HG02763 (cell line): Measurements from ENCODE around the gene ADAD2.
A peak's percentile ranks its signal among the peaks of the same experiment; 100 is the strongest.

Source experiments
- ATAC-seq: cut with Tn5 transposase; IDR thresholded peaks from one replicate; pipeline ENCODE4 v1.9.1; 2021; ENCODE audit warnings: mild to moderate bottlenecking, moderate library complexity; ENCODE audit not compliant: unreplicated experiment

Gene ADAD2

GRCh38 chr16:84190731-84191388 lies at the start of gene ADAD2:
Gene ADAD2, plus strand, starts transcription at chr16:84191157. Its CDS starts 74 bp downstream, at chr16:84191231.
- ATAC-seq: no peak

- ATAC-seq: no peak
These were observed 47.9 kb upstream of the ADAD2 start for GRCh38 chr16:84143081-84143480.

DNA sequence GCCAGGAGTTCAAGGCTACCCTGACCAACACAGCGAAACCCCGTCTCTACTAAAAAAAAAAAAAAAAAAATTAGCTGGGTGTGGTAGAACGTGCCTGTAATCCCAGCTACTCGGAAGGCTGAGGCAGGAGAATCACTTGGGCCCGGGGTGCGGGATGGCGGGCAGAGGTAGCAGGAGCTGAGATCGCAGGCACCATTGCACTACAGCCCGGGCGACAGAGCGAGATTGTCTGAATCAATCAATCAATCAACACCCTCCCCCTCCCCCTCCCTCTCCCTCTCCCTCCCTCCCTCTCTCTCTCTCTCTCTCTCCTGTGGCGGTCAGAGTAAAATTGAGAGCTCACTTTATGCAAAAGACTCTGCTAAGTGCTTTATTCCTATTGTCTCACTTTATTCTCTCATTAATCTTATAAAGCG lies 47.2 kb upstream of the ADAD2 start:
- no peak for ATAC-seq

DNA sequence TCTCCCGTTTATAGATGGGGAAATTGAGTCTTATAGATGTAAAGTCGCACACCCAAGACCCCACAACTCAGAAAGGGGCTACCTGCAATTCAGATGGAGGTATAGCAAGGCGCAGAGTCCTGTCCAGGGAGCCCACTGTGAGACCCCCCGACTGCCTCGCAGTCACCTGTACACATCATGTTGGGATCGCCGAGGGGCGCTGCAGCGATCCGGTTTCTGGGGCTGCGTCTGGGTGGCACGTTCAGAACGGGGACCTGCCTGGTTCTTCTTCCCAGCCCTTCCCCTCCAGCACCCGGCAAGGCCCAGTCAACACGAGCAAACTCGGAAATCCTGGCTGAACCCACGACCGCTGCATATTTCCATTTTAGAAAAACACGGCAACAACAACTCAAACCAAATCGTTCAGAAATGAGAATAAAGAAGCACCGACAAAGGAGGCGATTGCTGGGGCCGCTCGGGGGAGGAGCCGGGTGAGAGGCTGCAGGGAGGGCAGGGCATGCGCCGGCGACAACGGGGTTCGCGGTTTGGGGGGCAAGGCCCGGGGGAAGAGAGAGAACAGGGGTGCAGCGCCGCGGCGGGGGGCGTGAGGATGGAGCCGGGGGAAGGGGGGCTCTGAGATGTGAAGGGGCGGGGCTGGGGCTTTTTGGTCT lies 46.6 kb upstream of the ADAD2 start:
- ATAC-seq: no peak

DNA sequence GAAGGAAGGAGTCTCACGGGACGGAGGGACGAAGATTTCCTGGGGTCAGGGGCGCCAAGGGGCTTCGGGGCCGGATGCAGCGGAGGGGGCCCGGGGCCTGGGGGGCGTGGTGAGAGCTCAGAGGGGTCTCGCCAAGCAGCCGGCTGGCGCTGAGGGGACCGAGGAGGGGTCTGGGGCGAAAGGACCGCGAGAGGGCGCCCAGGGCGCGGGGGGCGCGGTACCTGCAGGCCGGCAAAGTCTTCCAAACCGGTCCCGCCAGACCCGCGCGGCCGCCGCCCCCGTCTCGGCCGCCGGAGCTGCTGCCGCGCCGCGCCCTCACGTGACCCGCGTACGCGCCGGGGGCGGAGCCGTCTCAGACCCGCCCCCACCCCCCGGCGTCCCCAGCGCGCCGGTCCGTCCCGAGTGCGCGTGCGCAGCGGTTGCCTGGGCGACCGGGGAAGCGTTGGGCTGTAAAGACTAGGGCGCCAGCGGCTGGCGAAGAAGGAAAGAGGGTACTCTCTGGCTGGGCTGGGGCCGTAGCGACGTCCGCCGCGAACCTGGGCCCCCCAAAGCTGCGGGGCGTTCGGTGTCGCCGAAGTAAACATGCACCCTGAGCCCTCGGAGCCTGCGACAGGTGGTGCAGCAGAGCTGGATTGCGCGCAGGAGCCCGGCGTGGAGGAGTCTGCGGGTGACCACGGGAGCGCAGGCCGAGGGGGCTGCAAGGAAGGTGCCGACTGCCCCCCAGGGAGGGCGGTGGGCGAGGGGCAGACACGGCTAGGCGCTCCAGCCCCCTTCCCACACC lies 45.9 kb upstream of the ADAD2 start, which contains the start of the genes DNAAF1 and HSDL1:
Gene DNAAF1 (plus strand): TSS at position 450 of the 781 bp plus-strand sequence. CDS start 133 bp downstream, at position 583.
Gene HSDL1 (minus strand): TSS at position 319 of the 781 bp plus-strand sequence. CDS start 13,856 bp downstream, outside the sequence.
- peak; percentile 81 for ATAC-seq

GRCh38 chr16:84150926-84151325 lies 40.0 kb upstream of the ADAD2 start:
- no peak for ATAC-seq

DNA sequence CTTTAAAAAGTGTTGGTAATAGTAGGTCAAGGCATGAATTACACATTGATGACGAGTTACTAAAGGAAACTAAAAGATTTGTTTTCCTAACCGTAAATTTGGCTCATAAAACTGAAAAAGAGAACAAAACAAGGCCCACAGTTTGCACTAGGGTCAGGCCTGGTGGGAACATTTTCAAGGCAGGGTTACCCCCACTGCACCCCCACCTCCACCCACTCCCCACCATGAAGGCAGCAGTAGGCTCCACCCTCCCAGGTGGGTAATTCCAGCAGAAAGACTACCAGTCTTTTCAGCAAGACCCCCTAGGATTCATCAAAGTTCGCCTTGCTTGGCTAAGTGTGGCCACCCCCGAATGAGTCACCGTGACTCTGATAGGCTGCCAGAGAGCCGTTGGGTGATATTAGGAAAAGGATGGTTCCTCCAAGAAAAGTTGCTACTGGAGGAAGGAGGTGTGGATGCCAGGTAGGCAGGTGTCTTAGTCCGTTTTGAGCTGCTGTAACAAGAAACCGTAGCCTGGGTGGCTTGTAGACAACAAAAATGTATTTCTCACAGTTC lies 37.2 kb upstream of the ADAD2 start:
- ATAC-seq: no peak

GRCh38 chr16:84155226-84155625 lies 35.7 kb upstream of the ADAD2 start:
- ATAC-seq: no peak

GRCh38 chr16:84155771-84156170 lies 35.2 kb upstream of the ADAD2 start:
- ATAC-seq: no peak

- ATAC-seq: no peak
These were observed 34.6 kb upstream of the ADAD2 start for GRCh38 chr16:84156342-84156784.

- no peak for ATAC-seq
These were observed 31.9 kb upstream of the ADAD2 start for GRCh38 chr16:84159007-84159406.

- no peak for ATAC-seq
These were observed 31.2 kb upstream of the ADAD2 start for GRCh38 chr16:84159800-84160199.

DNA sequence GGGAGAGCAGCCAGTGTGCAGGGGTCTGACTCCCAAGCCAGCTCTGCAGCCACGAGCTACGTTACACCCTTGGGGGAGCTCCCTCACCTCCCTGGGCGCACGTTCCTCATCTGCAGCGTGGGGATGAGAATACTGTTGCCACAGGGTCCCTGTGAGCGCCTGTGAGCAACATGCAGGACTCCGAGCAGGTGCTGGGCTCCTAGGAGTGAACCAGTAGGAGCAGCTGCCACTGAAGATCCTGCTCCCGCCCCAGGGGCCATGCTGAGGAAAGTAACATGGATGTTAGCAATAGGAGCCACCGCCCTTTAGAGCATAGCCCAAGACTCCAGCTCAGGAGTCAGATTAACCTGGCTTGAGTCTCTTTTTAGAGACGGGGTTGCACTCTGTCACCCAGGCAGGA lies 29.9 kb upstream of the ADAD2 start:
- ATAC-seq: no peak

GRCh38 chr16:84161801-84162200 lies 29.2 kb upstream of the ADAD2 start:
- ATAC-seq: no peak

DNA sequence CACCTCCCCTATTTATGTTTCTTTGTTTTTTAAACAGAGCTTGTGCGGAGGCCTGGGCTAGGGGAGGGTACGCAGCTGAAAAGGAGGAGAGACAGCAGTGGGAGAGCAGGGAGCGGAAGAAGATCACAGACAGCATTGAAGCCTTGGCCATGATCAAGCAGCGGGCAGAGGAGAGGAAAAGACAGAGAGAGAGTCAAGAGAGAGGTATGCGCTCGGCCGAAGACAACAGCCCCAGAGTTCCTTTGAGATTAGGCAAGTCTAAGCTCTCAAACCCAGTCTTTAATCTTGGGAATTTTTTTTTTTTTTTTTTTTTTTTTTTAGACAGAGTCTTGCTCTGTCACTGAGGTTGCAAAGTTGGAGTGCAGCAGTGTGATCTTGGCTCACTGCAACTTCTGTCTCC lies 25.2 kb upstream of the ADAD2 start:
- ATAC-seq: no peak

GRCh38 chr16:84166796-84167695 lies 23.9 kb upstream of the ADAD2 start:
- ATAC-seq: no peak

GRCh38 chr16:84169765-84170310 lies 21.1 kb upstream of the ADAD2 start:
- ATAC-seq: no peak

DNA sequence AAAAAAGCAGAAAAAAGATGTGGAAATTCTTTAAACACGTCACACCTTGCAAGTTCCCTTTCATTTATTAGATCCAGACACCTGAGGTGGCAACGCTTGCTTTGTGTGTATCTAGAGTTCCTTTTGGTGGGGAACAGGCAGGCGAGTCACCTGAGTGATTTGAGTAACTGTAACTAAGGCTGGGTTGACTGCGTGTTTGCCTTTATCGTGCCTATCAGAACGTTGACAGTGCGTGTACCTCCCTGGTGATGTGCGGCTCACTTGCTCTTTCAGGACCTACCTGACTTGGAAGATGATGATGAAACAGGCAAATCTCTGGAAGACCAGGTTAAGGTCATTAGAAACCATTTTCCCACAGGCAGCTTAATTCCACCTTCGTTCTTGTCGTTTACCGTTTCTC lies 16.6 kb upstream of the ADAD2 start:
- no peak for ATAC-seq

- peak; percentile 48 for ATAC-seq
These were observed 15.4 kb upstream of the ADAD2 start for GRCh38 chr16:84175350-84176081.
